ENCODE data around the gene SPTA1. TPM values are rescaled to one million over a fixed set of nuclear protein-coding genes. Genes with fewer than 3 reads are reported as not detected.

Gene SPTA1
- not detected for total RNA-seq

DNA sequence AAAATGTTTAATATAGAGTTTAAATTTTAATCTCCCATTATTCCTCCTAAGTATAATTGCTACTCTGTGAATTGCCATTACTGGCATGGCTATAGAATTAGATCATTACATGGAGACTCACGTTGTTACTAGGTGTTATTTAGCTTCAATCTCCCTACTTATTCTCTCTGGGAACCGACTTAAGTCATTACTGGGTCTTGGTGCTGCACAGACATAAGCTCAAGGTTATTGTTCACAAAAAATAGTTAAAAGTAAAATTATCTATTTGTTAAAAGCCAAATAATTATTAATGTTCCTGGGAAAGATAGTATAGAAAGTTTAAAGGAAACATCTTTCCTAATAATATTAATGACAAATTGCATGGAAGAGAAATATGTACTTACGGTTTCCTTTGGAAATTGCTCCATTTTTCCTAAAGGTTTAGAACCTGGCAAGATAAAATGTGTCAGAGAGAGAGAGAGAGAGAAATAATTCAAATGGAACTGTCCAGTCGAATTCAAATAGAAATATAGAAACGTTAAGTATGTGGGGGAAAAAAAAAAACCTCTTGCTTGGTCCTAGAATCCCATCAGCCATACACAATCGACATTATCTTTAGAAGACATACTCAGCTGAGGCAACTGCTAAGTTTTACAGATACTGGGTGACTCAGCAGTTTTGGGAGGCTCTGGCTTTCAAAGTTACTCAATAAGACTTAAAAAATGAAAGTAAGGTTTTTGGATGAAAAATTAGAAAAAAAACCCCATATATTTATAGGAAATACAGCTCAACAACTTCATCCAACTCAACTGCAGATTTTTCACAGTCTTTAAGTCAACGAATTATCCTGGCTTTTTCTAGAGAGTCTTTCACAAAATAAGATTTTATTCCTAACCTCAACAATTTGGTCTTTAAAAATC lies at the start of gene SPTA1:
SPTA1 (minus strand) TSS at position 605 of the 899 bp plus-strand sequence; CDS start at position 407, 198 bp downstream.
- Mint-ChIP-seq H3K4me1 (no peaks in the 10 kb centered on the region), H3K4me3 (no peak within 1 kb of the TSS), H3K27me3 (peaks cover 15% of the 10 kb centered on the region), H3K36me3 (no peaks in the 10 kb centered on the region), H3K27ac (no peak within 1 kb of the TSS), H3K9me3 (peaks cover 1% of the 10 kb centered on the region)
- DNase-seq (no peak), ATAC-seq (ENCODE audit: low read depth) (no peak)
- POLR2A ChIA-PET = no interaction called here

DNA sequence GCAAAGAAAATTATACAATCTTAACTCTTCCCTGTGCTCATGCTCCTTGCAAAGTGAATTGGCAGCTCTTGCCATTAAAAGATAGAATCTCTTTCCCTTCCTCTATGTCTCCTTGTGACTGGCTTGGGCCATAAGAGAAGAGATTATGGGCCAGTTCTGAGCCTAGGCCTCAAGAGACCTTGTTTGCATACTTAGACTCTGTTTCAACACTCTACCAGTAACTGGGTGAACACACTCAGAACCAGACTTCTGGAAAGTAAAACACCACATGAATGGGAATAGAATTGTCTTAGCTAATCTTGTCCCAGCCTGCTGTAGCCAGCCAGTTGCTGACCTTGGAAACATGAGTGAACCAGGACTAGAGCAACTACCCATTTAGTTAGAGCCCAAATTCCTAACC lies 49.3 kb upstream of the SPTA1 start:
- Mint-ChIP-seq H3K9me3 (no peaks in the 10 kb centered on the region), H3K27ac (no peak overlapping the region), H3K27me3 (peaks cover 7% of the 10 kb centered on the region), H3K36me3 (no peaks in the 10 kb centered on the region), H3K4me1 (no peaks in the 10 kb centered on the region), H3K4me3 (no peak overlapping the region)
- no peak for DNase-seq
- POLR2A ChIA-PET = no interaction called here
- ATAC-seq (ENCODE audit: low read depth) = no peak

DNA sequence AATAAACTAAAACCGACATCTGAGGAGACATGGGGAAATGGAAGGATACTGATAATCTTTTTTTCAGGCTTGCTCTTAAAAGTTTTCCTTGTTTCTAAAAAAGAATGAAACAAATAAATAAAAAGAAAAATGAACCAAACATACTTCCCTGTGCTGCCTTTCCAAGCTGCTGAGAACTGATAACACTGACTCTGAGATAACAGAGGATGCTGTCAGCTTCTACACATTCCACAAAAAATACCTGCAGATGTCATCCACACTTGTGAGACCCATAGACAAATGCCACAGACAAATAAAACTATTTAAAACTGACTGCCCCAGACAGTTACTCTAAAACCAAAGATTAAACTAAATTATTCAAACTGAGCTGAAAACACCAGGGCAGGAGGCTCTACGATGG lies 46.0 kb upstream of the SPTA1 start:
- no peak for ATAC-seq (ENCODE audit: low read depth)
- H3K27ac Mint-ChIP-seq = no peak overlapping the region
- no peak overlapping the region for H3K4me3 Mint-ChIP-seq
- POLR2A ChIA-PET = no interaction called here
- H3K36me3 Mint-ChIP-seq = no peaks in the 10 kb centered on the region
- DNase-seq = no peak
- no peaks in the 10 kb centered on the region for H3K4me1 Mint-ChIP-seq
- no peaks in the 10 kb centered on the region for H3K9me3 Mint-ChIP-seq
- peaks cover 4% of the 10 kb centered on the region for H3K27me3 Mint-ChIP-seq

DNA sequence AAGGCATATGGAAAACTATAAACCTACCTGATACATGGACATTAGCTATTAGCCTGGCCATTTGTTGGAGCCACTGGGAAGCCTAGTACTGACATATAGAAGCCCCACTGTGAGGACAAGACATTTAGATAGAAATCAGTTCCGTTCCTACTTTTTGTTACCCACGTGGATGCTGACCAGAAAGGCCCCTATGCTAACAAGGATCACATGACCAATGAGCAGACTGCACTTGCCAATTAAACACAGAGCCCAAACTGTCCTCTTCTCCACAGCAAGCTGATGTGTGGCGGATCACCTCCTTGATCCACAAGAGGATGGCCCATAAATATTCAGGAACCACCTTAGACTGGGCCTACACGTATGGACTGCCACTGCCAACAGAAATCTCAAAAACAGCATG lies 45.2 kb upstream of the SPTA1 start:
- H3K27me3 Mint-ChIP-seq = peaks cover 2% of the 10 kb centered on the region
- ATAC-seq (ENCODE audit: low read depth) (no peak), DNase-seq (no peak)
- no peak overlapping the region for H3K27ac Mint-ChIP-seq
- no peaks in the 10 kb centered on the region for H3K36me3 Mint-ChIP-seq
- POLR2A ChIA-PET = no interaction called here
- no peak overlapping the region for H3K4me3 Mint-ChIP-seq
- no peaks in the 10 kb centered on the region for H3K9me3 Mint-ChIP-seq
- H3K4me1 Mint-ChIP-seq = no peaks in the 10 kb centered on the region

DNA sequence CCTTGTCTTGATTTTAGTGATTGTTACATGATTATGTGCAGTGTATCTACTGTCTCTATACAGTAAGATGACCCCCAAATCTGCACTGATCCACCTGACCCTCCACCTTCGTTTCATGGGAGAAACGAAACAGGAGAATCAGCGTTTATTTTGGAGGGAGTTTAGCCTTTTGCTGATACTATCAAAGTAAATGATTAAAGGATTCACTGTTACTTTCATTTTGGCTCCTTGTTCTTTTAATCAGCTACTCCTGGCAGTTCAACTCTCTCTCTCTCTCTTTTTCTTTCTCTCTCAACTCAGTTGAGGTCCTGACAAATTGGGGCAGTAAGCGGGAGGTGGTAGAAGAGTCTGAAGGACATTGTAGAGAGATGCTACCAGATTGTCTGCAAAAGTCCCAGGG lies 43.9 kb upstream of the SPTA1 start:
- Mint-ChIP-seq H3K4me1 (no peaks in the 10 kb centered on the region), H3K9me3 (no peaks in the 10 kb centered on the region)

DNA sequence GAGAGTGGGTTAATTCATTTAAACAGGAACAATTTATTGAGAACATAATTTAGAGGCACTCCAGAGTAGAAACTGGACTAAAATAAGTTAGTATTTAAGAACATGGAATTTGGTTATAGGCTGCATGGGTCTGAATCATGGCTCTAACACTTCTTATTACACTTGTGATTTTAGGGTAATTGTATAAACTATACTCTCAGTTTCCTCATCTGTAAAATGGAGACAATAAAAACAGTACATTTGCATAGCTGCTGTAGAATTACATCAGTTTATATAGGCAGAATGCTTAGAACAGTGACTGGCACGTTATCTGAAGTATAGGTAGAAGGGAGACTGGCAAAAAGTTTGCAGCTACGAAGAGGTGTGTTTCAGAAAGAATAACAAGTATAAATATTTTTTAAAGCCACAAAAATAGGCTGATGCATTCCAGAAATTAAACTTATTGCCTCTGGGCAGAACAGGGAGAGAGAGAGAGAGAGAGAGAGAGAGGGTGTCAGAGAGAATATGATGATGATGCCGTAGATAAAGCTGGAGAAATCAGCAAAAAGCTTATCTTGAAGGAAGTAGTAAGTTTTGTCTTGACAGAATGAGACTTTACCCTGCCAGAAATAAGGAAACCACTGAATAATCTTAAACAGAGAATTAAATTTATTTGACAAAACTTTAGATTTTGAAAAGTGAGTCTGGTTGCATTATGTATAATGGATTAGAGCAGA lies 42.2 kb upstream of the SPTA1 start:
- Mint-ChIP-seq H3K27me3 (peaks cover 8% of the 10 kb centered on the region), H3K4me3 (no peak overlapping the region), H3K36me3 (no peaks in the 10 kb centered on the region), H3K4me1 (no peaks in the 10 kb centered on the region), H3K27ac (no peak overlapping the region), H3K9me3 (no peaks in the 10 kb centered on the region)
- DNase-seq (no peak), ATAC-seq (ENCODE audit: low read depth) (no peak)
- POLR2A ChIA-PET = no interaction called here

More for the DNA sequence above, 43.9 kb upstream of the SPTA1 start:
- no peak for ATAC-seq (ENCODE audit: low read depth)
- H3K27ac Mint-ChIP-seq = no peak overlapping the region
- no peak overlapping the region for H3K4me3 Mint-ChIP-seq
- H3K36me3 Mint-ChIP-seq = no peaks in the 10 kb centered on the region
- DNase-seq = no peak
- H3K27me3 Mint-ChIP-seq = peaks cover 4% of the 10 kb centered on the region
- POLR2A ChIA-PET = no interaction called here

DNA sequence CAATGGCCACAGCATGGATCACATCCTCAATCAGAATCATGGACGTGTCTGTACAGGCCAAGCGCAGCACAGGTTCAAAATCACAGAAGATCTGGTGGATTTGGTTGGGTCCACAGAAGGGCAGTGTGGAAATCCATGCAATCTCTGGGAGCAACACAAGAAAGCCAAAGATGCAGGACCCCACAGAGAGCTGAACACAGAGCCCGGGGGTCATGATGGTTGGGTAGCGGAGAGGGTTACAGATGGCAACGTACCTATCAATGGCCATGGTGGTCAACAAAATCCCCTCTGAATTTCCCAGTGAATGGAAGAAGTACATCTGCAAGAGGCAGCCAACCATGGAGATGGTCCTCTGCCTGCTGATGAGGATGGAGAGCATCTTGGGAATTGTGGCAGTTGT lies 37.9 kb upstream of the SPTA1 start:
- Mint-ChIP-seq H3K27me3 (peaks cover 22% of the 10 kb centered on the region), H3K36me3 (no peaks in the 10 kb centered on the region), H3K9me3 (no peaks in the 10 kb centered on the region), H3K27ac (no peak overlapping the region), H3K4me1 (no peaks in the 10 kb centered on the region), H3K4me3 (no peak overlapping the region)
- POLR2A ChIA-PET = no interaction called here
- ATAC-seq (ENCODE audit: low read depth) = no peak
- no peak for DNase-seq

DNA sequence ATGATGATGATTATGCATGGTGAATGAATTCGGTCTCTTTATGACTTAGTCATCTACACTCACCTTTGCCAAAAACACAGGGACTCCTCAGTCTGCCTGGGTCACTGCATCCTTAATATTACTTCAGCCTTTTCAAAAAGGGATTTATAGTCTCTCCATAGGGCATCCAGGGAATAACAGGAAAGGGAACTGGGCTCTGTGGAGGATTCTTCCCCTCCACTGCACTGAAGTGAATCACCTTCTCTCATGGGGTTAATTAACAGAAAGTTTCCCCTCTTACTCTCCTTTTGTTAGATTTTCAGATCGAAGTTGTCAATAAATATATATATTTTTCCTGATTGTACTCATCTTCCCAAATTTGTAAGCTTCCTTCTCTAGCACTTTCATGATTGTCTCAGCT lies 34.1 kb upstream of the SPTA1 start, which contains the start of gene OR6K3:
OR6K3 (minus strand) TSS at position 101 of the 400 bp plus-strand sequence. CDS start 2,605 bp downstream, outside the sequence.
- Mint-ChIP-seq H3K27me3 (peaks cover 22% of the 10 kb centered on the region), H3K4me1 (no peaks in the 10 kb centered on the region), H3K27ac (no peak within 1 kb of the TSS), H3K4me3 (no peak within 1 kb of the TSS), H3K9me3 (no peaks in the 10 kb centered on the region), H3K36me3 (no peaks in the 10 kb centered on the region)
- DNase-seq (no peak), ATAC-seq (ENCODE audit: low read depth) (no peak)
- POLR2A ChIA-PET = no interaction called here

DNA sequence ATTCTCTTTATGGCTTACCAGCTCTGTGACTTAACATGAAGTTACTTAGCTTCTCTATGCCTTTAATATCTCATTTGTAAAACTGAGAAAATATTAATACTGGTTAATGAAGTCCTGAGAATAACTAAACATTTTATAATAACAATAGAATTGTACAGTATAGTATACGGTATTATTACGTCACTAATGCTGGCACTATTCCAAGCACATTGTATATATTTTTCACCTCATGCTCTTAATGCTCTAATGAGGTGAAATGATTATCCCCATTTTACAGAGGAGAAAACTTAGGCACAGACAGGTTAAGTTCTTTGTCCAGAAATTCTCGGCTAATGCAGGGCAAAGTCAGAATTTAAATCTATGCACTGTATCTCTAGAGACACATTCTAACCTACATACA lies 33.1 kb upstream of the SPTA1 start:
- H3K9me3 Mint-ChIP-seq = no peaks in the 10 kb centered on the region
- no peaks in the 10 kb centered on the region for H3K36me3 Mint-ChIP-seq
- no peak for ATAC-seq (ENCODE audit: low read depth)
- no peak overlapping the region for H3K4me3 Mint-ChIP-seq
- H3K4me1 Mint-ChIP-seq = no peaks in the 10 kb centered on the region
- POLR2A ChIA-PET = no interaction called here
- no peak overlapping the region for H3K27ac Mint-ChIP-seq
- H3K27me3 Mint-ChIP-seq = peaks cover 23% of the 10 kb centered on the region
- no peak for DNase-seq

DNA sequence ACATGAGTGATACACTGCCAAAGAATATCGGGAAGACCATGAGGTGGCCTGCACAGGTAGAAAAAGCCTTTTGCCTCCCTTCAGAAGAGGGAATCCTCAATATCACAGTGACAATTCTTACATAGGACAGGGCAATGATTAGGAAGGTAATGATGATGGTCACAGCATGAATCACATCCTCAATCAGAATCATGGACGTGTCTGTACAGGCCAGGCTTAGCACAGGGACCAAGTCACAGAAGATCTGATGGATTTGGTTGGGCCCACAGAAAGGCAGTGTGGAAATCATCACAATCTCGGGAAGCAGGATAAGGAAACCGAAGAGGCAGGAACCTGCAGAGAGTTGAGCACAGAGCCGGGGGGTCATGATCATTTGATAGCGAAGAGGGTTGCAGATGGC lies 30.8 kb upstream of the SPTA1 start:
- H3K36me3 Mint-ChIP-seq = no peaks in the 10 kb centered on the region
- H3K27ac Mint-ChIP-seq = no peak overlapping the region
- no peaks in the 10 kb centered on the region for H3K4me1 Mint-ChIP-seq
- DNase-seq (no peak), ATAC-seq (ENCODE audit: low read depth) (no peak)
- no peak overlapping the region for H3K4me3 Mint-ChIP-seq
- POLR2A ChIA-PET = no interaction called here
- H3K27me3 Mint-ChIP-seq = peaks cover 23% of the 10 kb centered on the region
- H3K9me3 Mint-ChIP-seq = no peaks in the 10 kb centered on the region

DNA sequence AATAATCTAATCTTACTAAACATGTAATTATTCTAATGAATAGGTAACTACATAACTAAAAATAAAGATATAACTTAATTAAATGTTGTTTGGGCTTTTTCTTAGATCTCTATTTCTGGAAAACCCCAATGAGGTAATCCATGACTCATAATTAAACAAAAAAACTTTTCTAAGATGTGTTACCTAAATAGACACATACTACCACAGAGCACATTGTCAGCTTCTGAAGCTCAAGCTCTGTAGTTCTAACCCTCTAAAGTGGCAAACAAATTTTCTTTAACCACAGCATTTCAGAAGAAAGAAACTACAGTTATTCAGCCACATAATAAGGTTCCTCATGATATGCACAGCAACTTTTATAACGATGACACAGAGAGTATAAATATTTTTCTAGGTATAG lies 29.8 kb upstream of the SPTA1 start:
- ATAC-seq (ENCODE audit: low read depth) (no peak), DNase-seq (no peak)
- Mint-ChIP-seq H3K4me3 (no peak overlapping the region), H3K27ac (no peak overlapping the region), H3K27me3 (peaks cover 23% of the 10 kb centered on the region), H3K4me1 (no peaks in the 10 kb centered on the region), H3K36me3 (no peaks in the 10 kb centered on the region), H3K9me3 (no peaks in the 10 kb centered on the region)
- POLR2A ChIA-PET = no interaction called here

DNA sequence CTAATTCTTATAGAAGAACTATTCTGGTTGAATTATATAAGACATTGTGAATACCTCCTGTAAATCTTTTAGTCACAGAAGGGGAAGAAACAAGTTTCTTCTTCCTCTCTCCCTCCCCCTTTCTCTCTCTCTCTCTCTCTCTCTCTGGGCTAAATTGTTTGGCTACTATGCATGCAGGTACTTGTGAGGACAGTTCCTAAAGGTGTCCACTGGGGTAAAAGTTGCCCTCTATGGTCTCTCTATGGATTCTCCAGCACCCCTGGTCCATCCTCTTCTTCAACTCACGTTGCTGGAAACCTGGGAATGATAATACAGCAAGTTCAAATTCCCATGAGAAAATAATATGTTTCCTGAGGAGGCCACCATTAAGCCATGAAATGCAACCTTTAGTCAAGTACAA lies 28.2 kb upstream of the SPTA1 start:
- POLR2A ChIA-PET = no interaction called here

DNA sequence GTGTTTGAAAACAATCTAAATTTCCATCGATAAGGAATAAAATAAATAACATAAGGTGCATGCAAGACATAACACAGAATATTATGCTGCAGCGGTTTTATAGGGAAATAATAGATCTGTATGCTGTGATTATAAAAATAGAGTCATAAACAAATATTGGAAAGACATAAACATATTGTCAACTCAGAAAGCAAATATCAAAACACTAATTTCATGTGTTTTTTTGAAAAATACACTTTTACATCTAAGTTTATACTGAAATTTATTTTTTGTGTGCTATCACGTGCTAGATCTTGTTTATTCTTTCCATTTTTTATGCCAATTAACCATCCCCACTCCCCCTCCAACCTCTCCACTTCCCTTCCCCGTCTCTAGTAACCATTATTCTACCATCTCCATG lies 24.6 kb upstream of the SPTA1 start:
- DNase-seq (no peak), ATAC-seq (ENCODE audit: low read depth) (no peak)
- Mint-ChIP-seq H3K36me3 (no peaks in the 10 kb centered on the region), H3K27me3 (peaks cover 21% of the 10 kb centered on the region), H3K27ac (no peak overlapping the region), H3K9me3 (no peaks in the 10 kb centered on the region), H3K4me3 (no peak overlapping the region), H3K4me1 (no peaks in the 10 kb centered on the region)
- POLR2A ChIA-PET = no interaction called here

More for the DNA sequence above, 28.2 kb upstream of the SPTA1 start:
- no peak overlapping the region for H3K4me3 Mint-ChIP-seq
- no peak overlapping the region for H3K27ac Mint-ChIP-seq
- DNase-seq = no peak
- no peak for ATAC-seq (ENCODE audit: low read depth)
- no peaks in the 10 kb centered on the region for H3K9me3 Mint-ChIP-seq
- H3K27me3 Mint-ChIP-seq = peaks cover 17% of the 10 kb centered on the region
- no peaks in the 10 kb centered on the region for H3K36me3 Mint-ChIP-seq
- no peaks in the 10 kb centered on the region for H3K4me1 Mint-ChIP-seq

DNA sequence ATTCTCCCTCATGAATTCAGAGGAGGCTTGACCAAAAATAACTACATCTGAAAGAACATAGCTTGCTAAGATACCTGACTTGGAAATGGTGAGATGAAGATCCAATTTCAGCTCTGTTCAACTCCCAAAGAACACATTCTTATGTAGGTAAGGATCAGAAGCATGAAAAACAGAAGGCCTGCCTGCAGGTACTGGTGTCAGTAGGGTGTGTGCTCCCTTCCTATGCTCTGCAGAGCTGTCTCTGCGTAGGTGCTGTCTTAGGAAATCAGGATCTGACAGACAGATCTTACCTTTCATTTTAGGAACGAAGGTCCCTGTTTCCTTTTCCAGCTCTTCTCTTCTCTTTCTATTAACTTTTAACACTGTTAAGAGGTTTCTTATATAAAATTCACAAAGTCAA lies 19.6 kb upstream of the SPTA1 start:
- Mint-ChIP-seq H3K4me3 (no peak overlapping the region), H3K36me3 (no peaks in the 10 kb centered on the region), H3K4me1 (no peaks in the 10 kb centered on the region), H3K27ac (no peak overlapping the region), H3K27me3 (peaks cover 4% of the 10 kb centered on the region), H3K9me3 (no peaks in the 10 kb centered on the region)
- DNase-seq (no peak), ATAC-seq (ENCODE audit: low read depth) (no peak)
- POLR2A ChIA-PET = no interaction called here

Measured in activated naive CD8-positive, alpha-beta T cell treated with anti-CD3 and anti-CD28 coated beads, Interleukin-2, amount 10 ng/mL, durations not matched to agents 7 days and 5 days (primary cell).